HG02840 (cell line): ENCODE results near the gene DHX40.
"Not testable (repeated sequence)": the region's sequence is repeated elsewhere in the genome, so short reads cannot be mapped to it uniquely, and the experiment has no call there.

Source experiments
- ATAC-seq: cut with Tn5 transposase; IDR thresholded peaks from one replicate; pipeline ENCODE4 v1.9.1; 2021; ENCODE audit warnings: mild to moderate bottlenecking, moderate library complexity, moderate number of reproducible peaks; ENCODE audit not compliant: unreplicated experiment, low FRiP score

DHX40 gene

DNA sequence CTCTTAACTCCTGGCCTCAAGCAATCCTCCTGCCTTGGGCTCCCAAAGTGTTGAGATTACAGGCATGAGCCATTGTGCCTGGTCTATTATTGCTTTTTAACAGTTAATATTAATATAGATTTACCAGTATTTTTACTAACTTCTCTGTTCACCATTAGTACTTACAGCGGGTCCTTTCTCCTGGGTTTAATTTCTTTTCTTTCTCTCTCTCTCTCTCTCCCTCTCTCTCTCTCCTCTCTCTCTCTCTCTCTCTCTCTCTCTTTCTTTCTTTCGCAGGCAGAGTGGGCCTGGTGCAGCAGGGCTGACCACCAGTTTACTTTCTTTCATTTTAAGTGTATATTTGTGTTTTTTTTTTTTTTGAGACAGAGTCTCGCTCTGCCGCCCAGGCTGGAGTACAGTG lies 14.7 kb upstream of the DHX40 start:
- no peak for ATAC-seq

DNA sequence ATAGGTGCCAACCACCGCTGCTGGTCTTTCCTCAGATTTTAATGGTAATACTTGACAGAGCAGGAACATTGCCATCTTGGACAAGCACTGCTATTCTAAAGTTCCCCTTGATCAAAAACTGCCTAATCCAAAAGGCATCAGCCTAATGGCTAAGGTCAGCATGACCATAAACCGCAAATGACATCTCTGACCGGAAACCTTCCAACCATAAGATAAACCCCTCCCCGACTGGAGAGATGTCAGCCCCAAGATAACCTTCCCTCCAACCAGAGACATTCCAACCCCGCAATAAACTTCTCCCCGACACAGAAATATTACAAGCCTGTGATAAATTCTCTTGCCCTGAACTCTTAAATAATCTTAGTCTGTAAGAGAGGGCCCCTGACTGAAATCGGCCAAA lies 7.4 kb upstream of the DHX40 start:
- ATAC-seq, result no peak

DNA sequence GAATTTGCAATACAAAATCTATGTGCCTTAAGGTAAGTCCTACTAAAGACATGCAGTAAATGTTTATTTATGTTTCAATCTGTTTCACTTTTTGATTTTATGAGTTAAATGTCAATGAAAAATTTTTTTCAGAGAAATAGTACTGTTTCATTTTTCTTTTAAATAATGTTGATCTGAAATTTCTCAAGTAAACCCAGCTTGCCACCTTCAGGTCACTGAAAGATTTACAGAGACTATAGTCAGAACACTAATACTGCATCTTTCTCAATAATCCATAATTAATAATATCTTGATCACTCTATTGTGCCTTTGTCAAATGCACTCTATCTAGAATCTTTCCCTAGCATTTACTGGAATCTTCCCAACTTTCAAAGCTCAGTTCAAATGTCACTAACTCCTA lies 6.5 kb upstream of the DHX40 start:
- no peak for ATAC-seq

DNA sequence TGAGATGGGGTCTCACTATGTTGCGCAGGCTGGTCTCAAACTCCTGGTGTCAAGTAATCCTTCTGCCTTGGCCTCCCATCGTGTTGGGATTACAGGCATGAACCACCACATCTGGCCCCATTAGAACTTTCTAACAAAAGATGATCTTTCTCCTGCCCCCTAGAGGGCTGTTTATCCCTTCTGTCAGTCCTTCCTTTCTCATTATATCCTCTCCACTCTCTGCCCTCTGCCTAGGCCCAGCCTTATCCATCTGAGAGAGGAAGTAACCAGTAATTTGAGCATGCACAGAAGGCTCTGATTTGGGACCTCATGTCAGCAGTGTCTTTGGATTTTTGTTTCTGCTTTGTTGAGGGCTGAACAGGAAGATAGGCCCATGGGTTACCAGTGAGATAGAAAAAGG lies 4.4 kb upstream of the DHX40 start:
- no peak for ATAC-seq

DNA sequence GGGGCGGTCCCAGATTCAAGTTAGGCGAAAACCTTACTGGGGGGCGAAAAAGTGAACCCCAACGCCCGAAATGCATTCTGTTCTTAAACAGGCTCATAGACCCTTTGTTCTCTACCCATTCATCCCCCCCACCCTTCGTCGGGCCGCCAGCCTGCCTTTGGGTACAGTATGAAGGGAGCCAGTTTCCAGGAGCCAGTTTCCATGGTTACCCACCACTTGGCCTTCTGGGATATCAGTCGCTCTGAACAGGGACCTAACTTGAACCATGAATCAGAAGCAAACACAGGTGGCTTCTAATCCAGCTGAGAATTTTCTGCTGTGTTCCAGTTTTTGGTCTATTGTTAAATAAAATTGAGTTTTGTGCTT lies 532 bp downstream of the DHX40 start:
- peak; percentile 43 for ATAC-seq

DNA sequence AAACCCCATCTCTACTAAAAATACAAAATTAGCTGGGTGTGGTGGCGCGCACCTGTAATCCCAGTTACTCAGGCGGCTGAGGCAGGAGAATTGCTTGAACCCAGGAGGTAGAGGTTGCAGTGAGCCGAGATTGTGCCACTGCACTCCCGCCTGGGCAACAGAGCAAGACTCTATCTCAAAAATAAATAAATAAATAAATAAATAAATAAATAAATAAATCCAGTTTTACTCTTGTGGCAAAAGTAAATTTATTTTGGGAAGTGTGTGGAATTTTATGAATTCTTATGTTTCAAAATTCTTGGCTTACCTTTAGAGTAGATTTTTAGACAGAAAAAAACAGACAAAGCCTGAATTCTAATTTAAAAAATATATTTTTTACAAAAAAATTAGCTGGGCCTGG lies 3.7 kb downstream of the DHX40 start:
- ATAC-seq, result not testable (repeated sequence)

DNA sequence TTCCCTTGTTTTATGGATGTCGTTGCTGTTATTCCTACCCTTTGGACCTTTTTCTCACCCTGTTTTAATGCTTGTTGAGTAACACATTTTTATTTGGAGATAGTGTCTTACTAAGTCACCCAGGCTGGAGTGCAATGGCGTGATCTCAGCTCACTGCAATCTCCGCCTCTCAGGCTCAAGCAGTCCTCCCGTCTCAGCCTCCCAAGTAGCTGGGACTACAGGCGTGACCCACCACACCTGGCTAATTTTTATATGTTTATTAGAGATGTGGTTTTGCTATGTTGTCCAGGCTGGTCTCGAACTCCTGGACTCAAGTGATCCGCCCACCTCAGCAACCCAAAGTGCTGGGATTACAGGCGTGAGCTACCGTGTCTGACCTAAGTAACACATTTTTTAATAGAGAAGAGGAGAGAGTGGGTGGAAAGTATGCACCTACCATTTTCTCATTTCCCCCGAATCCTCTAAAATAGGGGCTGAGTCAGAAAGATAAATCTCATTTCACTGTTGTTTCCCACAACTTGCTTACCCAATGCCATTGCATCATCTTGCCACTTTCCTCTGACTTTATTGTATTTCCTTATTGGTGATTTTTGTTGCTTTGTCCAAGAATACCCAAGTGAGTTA lies 7.0 kb downstream of the DHX40 start:
- ATAC-seq, result no peak

DNA sequence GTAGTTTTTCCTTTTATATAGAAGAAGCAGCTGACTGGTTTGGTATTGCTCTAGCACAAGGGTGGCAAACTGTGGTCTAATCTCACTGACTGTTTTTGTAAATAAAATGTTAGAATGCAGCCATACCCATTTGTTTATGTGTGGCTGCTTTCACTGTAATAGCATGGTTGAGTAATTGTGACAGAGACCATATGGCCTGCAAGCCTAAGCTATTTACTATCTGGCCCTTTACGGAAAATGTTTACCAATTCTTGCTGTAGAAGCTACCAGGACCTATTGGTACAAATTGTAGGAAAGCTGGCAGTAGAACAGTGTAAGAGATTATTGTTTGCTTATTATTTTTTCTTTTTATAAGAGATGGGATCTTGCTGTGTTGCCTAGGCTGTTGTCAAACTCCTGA lies 18.8 kb downstream of the DHX40 start:
- not testable (repeated sequence) for ATAC-seq

DNA sequence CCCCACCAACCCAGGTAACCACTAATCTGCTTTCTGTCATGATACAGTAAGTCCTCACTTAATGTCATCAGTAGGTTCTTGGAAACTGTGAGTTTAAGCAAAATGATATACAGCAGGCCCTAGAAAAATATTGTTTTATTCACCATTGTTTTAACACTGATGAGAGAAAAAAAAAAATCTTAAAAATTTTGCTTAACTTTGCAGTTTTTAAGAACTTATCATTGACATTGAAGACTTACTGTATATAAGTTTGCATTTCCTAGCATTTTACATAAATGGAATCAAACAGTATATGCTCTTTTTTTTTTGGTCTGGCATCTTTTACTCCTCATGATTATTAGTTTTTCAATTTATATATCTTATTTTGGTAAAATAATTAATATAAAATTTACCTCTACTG lies 34.8 kb downstream of the DHX40 start:
- ATAC-seq, result no peak

DNA sequence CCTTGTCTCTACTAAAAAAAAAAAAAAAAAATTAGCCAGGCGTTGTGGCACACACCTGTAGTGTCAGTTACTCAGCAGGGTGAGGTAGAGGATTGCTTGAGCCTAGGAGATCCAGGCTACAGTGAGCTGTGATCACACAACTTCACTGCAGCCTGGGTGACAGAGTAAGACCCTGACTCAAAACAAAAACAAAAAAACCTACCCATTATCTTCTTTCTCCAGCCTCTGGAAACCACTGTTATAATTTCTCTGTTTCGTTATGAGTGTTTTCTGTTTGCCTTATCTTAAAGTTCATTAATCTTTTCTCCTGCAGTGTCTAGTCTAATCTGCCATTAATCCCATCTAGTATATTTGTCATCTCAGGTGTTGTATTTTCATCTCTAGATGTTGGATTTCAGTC lies 35.7 kb downstream of the DHX40 start:
- ATAC-seq, result no peak

DNA sequence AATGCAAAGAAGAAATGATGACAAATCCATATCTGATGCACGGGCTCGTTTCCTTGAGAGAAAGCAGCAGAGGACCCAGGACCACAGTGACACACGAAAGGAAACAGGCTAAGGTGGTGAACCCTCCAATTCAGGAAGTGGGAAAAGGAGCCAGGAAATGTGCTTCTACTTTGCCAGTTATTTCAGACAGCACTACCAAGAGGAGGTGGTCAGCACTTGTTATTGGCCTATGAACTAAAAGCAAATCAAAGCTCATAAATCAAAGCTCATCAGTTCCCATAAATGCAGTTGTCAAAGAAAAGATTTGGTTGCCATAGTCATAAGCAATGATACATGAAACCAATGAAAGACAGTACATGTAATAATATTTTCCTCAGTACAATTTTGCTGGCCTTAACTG lies 41.7 kb downstream of the DHX40 start:
- ATAC-seq, result no peak

DNA sequence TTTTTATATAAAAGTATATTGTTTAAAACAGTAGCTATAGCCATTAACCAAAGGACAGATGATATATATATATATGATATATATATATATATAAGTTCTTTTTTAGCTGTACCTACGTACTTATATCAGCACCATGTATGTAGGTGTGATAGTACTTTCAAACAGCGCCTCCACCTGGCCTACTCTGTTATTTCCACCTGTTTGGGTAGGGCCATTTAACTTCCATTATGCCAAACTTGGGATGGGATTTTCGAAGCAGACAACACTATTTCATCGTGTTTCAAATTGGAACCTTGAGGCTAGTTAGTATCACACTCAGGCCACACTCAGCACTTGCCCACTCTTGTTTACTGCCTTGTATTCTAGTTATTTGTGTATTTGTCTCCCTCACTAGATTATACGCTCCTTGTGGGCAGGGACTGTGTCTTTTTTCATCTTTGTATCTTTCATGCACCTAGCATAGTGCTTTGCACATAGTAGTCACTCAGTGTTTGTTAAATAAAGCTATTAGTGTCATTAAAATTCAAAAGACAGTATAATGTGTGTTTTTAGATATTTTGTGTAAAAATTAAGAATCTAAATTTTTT lies 42.5 kb downstream of the DHX40 start:
- no peak for ATAC-seq

DNA sequence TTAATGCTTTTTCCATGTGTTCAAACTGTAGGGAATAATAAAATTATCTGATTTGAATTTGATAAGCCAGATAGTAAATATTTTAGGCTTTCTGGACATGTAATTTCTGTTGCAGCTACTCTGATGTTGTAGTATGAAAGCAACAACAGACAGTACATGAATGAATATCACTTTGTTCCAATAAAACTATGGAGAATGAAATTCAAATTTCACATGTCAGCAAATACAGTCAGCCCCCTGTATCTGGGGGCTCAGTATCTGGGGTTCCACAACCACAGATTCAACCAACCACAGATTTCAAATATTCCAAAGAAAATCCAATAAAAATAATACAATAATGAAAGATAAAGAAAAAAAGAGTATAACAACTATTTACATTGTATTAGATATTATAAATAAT lies 46.1 kb downstream of the DHX40 start:
- no peak for ATAC-seq

DNA sequence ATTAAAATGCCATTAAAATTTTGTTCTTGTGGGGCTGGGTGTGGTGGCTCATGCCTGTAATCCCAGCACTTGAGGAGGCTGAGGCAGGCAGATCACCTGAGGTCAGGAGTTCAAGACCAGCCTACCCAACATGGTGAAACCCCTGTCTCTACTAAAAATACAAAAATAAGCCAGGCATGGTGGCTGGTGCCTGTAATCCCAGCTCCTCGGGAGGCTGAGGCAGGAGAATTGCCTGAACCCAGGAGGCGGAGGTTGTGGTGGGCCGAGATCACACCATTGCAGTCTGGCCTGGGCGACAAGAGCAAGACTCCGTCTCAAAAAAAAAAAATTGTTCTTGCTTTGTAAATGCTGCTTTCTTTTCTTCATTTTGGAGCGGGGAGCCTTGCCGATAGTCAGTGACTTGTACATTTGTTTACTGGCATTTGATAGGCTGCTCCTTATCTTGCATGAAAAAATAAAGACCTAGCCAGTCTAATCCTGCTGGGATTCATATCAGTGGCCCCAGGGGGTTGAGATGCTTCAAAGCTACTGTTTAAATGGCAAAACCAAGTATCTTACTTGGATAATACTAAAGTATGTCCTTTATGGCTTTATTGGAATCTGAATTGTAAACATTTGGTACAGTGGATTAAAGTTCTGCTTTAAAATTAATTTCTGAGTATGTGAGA lies 51.0 kb downstream of the DHX40 start:
- no peak for ATAC-seq

DNA sequence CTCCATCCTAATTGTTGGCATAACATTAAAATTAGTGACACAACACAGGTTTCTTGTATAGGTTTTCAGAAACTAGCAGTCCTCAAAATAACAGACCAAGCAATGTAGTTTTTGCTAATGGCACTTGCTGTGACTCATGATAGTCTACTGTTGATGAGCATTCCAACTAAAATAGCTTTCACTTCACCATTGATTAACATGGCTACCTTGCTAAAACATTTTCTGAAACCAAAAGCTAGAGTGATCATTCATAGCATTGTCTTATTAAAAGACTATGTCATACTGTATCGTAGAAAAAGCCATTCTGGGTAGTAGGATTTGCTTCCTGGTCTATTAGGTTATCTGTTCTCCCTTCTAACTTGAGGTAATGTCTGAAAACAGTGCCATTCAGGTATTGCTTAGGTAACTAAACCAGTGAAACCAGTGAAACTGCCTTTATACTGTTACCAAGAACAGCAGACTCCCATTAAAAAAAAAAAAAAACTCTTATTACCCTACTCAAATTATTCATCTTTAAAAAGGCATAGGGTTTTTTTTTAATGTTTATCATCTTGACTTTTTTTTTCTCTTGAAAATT lies 51.8 kb downstream of the DHX40 start:
- ATAC-seq, result no peak

DNA sequence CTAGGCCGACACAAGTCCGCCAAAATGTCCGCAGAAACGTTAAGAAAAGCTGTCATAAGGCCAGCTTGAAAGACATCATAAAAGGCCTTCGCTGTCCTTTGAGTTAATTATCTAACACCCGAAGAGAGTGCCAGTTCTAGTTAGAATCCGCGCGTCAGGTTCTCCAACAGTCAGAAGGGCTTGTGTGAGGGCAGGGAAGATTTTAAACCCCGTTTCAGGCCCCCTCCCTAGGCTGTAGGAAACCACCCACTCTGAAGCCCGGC lies 53.6 kb downstream of the DHX40 start:
- ATAC-seq, result no peak

DNA sequence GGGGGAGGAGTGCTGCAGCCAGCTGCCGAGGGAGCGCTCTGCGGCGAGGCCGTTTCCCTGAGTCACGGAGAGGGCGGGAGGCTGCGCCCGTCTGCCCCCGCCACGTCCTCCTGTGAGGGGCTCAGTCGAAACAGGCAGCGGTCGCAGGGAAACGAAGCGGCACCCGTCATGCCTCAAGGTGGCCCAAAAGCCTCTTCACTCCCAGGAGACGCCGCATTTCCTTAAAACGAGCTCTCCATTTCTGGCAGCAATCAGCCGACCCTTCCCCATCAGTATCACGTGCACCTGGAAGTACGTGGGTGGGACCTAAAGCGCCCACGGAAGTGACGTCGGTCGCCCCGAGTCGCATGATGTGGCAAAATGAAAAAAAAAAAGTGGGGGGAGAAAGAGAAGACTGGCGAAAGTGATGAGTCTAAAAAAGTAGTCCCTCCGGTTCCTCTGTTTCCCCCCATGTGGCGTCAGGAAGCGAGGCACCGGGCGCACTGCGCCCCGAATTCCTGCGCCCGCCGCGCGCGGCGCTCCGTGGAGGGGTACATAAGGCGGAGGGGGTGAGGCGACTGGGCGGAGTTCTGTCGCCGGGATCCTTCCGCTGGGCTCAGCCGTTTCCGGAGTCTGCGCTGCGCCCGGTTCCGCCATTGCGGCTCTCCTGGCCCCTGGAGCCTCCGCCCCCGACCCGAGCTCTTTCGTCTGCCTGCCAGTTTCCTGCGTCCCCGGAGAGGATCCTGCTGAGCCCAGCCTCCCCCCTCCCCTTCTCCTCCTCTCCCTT lies 54.1 kb downstream of the DHX40 start, which contains the start of gene CLTC:
Gene CLTC, plus strand, starts transcription at position 598 of the 766 bp plus-strand sequence. CDS start 237 bp downstream, outside the sequence.
- ATAC-seq, result peak; percentile 71

DNA sequence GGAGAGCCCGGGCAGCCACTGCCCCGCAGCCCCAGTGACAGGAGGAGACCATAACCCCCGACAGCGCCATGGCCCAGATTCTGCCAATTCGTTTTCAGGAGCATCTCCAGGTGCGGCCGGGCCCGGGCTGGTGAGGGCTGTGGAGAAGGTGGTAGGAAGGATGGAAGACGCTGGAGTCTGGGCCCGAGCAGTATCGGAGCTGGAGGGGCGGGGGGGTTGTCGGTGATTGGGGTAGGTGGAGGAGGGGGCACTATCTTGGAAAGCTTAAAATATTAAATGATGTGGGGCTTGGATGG lies 54.6 kb downstream of the DHX40 start:
- ATAC-seq, result no peak

DNA sequence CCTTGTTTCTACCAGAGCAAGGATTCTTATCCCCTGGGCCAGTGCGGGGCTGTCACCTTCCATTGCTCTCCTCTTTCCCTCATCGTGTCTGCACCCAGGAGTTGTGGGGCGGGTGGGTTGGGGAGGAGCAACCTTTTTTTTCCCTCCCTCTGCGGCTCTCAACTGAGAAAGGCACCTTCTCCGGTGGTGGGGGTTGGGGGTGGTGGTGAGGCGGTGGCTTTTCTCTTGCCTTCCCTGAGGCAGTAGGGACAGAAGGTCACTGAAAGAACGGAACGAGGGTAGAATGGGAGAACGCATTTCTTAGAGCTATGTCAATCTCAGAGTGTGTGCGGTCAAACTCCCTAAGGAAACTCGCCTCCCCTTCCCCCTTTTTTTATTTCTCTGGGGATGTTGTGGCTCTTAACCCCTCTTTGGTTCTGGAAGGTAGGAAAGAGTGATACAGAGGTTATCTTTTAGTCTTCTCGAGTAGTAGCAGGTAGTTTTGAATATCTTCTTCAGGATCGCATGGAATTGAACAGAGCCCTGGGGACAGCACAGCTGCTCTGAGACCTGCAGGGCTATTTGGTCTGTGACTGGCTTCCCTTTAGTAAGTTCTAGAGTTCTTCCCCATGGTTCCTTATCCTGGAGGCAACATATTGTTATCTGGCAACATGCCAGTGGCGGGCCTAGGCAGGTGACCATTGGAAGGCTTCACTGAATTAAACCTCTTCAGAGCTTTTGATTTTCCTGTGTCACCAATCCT lies 55.3 kb downstream of the DHX40 start:
- no peak for ATAC-seq

DNA sequence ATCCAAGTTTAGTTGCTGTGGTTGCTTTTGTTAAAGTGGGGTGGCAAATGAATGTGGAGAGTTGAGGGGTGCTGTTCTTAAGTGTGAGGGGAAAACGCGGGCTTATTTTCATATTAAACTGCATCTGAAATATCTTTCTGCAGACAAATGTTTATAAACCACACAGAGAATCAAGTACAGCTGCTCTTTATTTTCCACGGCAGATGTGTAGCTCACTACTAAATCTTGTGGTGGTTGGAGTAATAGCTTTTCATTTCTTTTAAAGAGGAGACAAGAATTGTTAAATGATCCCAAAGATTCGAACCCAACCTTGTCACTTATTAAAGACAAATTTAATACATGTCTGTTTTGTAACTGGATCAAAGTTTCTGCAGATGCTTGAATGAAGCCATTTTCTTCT lies 56.4 kb downstream of the DHX40 start:
- no peak for ATAC-seq

DNA sequence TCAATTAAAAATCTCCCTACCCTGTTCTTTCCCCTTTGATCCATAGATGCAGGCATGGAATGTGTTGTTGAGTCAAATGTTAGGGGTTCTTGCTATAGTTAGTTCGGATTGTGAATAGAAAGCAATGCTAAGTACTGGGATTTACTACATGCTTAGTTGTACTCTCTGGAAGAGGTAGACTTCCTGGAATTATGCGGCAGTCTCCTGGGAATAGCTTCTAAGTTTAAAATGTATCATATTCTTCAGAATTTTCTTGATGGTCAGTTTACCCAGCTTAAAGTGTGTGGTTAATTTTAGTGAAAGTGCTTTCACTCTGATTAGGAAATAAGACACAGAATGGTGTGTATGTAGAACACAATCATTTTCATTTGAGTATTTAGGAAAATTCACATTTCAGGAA lies 57.7 kb downstream of the DHX40 start:
- ATAC-seq, result no peak
